ENCODE data around the gene CLDN19. TPM values are rescaled to one million over a fixed set of nuclear protein-coding genes. Genes with fewer than 3 reads are reported as not detected.

CLDN19 gene
- total RNA-seq, 1 experiment from 2014 or later = 0.05 TPM

DNA sequence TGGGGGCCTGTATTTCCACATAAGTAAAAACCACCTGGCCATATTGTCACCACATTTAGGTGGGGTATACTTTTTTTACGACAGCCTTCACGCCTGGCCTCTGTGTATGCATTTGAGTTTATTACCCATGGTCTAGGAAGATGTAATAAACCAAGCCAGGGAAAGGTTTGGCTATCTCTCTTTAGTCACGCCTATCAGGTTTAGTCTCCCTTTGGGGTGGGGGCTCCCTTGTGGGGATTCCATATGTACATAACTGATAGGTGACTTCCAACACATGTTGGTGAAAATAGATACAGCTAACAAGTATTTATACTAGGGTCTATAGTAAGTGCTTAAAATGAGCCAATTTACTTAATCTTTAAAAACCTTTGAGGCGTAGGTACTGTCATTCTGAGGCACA lies 53.6 kb downstream of the CLDN19 start:
- BruUV-seq (replicated peaks) = no TSS peak
- in situ Hi-C loops (cut with HindIII; ENCODE audit: low pct_unique_long_range_greater_than_20kb, low sequenced_read_pairs) = no loop called here
- Histone ChIP-seq H3K9me3 (ENCODE audit: control insufficient read depth, insufficient read depth, low read depth, low read length) (no peaks in the 10 kb centered on the region), H3K27me3 (ENCODE audit: control insufficient read depth, insufficient read depth, low read length) (no peaks in the 10 kb centered on the region), H3K4me3 (ENCODE audit: low read depth in 2 of 2, low read length in 2 of 2) (peak overlapping the region in 1 of 2 experiments; percentile 5; a peak in 2 of 4 replicates), H3K36me3 (ENCODE audit: control insufficient read depth, insufficient read depth, low read length) (peaks cover 38% of the 10 kb centered on the region), H3K27ac (ENCODE audit: low read length) (peak overlapping the region; percentile 46), H3K4me1 (ENCODE audit: control insufficient read depth, insufficient read depth, low read length) (peaks cover 54% of the 10 kb centered on the region)
- ChIA-PET POLR2A (interaction anchor here (0.6 to 0.7 kb wide), 2 partner anchors 9 to 1187 kb away, joined by 3 read pairs; no protein-coding TSS in a partner anchor), CTCF (no interaction called here)
- ATAC-seq (no peak), DNase-seq (ENCODE audit: low read depth, low spot score) (no peak)
- no peak for TF ChIP-seq POLR2AphosphoS5 (IDR thresholded peaks at IDR 0.05; ENCODE audit: low read depth, low read length)
- TF ChIP-seq, protein P1, sequence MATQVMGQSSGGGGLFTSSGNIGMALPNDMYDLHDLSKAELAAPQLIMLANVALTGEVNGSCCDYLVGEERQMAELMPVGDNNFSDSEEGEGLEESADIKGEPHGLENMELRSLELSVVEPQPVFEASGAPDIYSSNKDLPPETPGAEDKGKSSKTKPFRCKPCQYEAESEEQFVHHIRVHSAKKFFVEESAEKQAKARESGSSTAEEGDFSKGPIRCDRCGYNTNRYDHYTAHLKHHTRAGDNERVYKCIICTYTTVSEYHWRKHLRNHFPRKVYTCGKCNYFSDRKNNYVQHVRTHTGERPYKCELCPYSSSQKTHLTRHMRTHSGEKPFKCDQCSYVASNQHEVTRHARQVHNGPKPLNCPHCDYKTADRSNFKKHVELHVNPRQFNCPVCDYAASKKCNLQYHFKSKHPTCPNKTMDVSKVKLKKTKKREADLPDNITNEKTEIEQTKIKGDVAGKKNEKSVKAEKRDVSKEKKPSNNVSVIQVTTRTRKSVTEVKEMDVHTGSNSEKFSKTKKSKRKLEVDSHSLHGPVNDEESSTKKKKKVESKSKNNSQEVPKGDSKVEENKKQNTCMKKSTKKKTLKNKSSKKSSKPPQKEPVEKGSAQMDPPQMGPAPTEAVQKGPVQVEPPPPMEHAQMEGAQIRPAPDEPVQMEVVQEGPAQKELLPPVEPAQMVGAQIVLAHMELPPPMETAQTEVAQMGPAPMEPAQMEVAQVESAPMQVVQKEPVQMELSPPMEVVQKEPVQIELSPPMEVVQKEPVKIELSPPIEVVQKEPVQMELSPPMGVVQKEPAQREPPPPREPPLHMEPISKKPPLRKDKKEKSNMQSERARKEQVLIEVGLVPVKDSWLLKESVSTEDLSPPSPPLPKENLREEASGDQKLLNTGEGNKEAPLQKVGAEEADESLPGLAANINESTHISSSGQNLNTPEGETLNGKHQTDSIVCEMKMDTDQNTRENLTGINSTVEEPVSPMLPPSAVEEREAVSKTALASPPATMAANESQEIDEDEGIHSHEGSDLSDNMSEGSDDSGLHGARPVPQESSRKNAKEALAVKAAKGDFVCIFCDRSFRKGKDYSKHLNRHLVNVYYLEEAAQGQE (IDR thresholded peaks at IDR 0.05; ENCODE audit: insufficient read depth in 1 of 2, low read depth in 2 of 2, low read length in 1 of 2) = no peak
- TF ChIP-seq, protein P2, sequence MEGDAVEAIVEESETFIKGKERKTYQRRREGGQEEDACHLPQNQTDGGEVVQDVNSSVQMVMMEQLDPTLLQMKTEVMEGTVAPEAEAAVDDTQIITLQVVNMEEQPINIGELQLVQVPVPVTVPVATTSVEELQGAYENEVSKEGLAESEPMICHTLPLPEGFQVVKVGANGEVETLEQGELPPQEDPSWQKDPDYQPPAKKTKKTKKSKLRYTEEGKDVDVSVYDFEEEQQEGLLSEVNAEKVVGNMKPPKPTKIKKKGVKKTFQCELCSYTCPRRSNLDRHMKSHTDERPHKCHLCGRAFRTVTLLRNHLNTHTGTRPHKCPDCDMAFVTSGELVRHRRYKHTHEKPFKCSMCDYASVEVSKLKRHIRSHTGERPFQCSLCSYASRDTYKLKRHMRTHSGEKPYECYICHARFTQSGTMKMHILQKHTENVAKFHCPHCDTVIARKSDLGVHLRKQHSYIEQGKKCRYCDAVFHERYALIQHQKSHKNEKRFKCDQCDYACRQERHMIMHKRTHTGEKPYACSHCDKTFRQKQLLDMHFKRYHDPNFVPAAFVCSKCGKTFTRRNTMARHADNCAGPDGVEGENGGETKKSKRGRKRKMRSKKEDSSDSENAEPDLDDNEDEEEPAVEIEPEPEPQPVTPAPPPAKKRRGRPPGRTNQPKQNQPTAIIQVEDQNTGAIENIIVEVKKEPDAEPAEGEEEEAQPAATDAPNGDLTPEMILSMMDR (IDR thresholded peaks at IDR 0.05) = no peak
- intact Hi-C loops (cut with micrococcal nuclease; ENCODE audit: unreplicated experiment) = no loop called here

DNA sequence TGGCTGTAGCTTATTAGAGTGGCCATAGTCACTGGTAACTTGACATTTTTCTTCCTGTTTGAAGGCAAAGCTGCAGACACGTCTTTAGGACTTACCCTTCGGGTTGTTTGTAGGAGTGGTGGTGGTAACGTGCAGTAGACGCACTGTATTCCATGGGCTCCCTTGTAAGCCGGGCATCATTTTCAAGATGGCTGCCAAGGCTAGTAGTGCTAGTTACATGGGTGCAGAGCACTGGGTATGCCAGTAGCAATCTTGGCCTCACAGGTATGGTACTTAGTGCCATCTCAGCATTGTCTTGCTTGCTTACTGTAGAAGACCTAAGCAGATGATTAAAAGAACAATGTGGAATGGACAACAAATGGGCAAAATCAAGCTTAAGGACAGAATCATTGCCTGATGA lies 55.9 kb downstream of the CLDN19 start:
- peaks cover 35% of the 10 kb centered on the region for H3K36me3 ChIP-seq (ENCODE audit: control insufficient read depth, insufficient read depth, low read length)
- no TSS peak for BruUV-seq (replicated peaks)
- no peak for ATAC-seq

More for the DNA sequence above, 55.9 kb downstream of the CLDN19 start:
- peak overlapping the region; percentile 94 for H3K27ac ChIP-seq (ENCODE audit: low read length)
- no peak for DNase-seq (ENCODE audit: low read depth, low spot score)
- POLR2A ChIA-PET = no interaction called here
- H3K4me1 ChIP-seq (ENCODE audit: control insufficient read depth, insufficient read depth, low read length) = peaks cover 54% of the 10 kb centered on the region
- H3K9me3 ChIP-seq (ENCODE audit: control insufficient read depth, insufficient read depth, low read depth, low read length) = no peaks in the 10 kb centered on the region
- H3K4me3 ChIP-seq (ENCODE audit: low read depth in 2 of 2, low read length in 2 of 2) = peak overlapping the region; percentile 91 to 97
- in situ Hi-C loops (cut with HindIII; ENCODE audit: low pct_unique_long_range_greater_than_20kb, low sequenced_read_pairs) = no loop called here
- CTCF ChIA-PET = no interaction called here
- no peaks in the 10 kb centered on the region for H3K27me3 ChIP-seq (ENCODE audit: control insufficient read depth, insufficient read depth, low read length)
- intact Hi-C loops (cut with micrococcal nuclease; ENCODE audit: unreplicated experiment) = no loop called here
- TF ChIP-seq POLR2AphosphoS5 (IDR thresholded peaks at IDR 0.05; ENCODE audit: low read depth, low read length) (no peak), TCF7L2 (IDR thresholded peaks at IDR 0.05; ENCODE audit: low read depth, low read length) (no peak), SIN3A (IDR thresholded peaks at IDR 0.05; ENCODE audit: borderline replicate concordance, insufficient read depth, low read depth, low read length) (0 out of 2 replicates have a peak, but pooled peaks have one; percentile 23)
- TF ChIP-seq, protein P1 (IDR thresholded peaks at IDR 0.05; ENCODE audit: insufficient read depth in 1 of 2, low read depth in 2 of 2, low read length in 1 of 2) = no peak
- TF ChIP-seq, protein P2 (IDR thresholded peaks at IDR 0.05) = no peak

Other genes with a start within 250 kb of the CLDN19 start
- gene PPIH, start 81.8 kb downstream of the CLDN19 start, total RNA-seq (2021; ENCODE audit: unreplicated experiment) = 78.5 TPM
- 908 TPM for gene YBX1, start 57.8 kb downstream of the CLDN19 start, total RNA-seq (2021; ENCODE audit: unreplicated experiment)
- gene P3H1, start 26.8 kb upstream of the CLDN19 start, total RNA-seq (2021; ENCODE audit: unreplicated experiment) = 84.8 TPM
- gene C1orf50, start 27.0 kb upstream of the CLDN19 start, total RNA-seq (2021; ENCODE audit: unreplicated experiment) = 5.8 TPM
- 0.13 TPM for gene TMEM269, start 44.8 kb upstream of the CLDN19 start, total RNA-seq (2021; ENCODE audit: unreplicated experiment)
- gene ERMAP, start 76.9 kb upstream of the CLDN19 start, total RNA-seq (2021; ENCODE audit: unreplicated experiment) = 15.3 TPM
- gene SVBP, start 77.2 kb upstream of the CLDN19 start, total RNA-seq (2021; ENCODE audit: unreplicated experiment) = 21.2 TPM
- gene ZNF691, start 106.4 kb upstream of the CLDN19 start, total RNA-seq (2021; ENCODE audit: unreplicated experiment) = 9.9 TPM
- gene SLC2A1, start 218.6 kb upstream of the CLDN19 start, total RNA-seq (2021; ENCODE audit: unreplicated experiment) = 32.9 TPM